Heart left ventricle (tissue), 13 donors: ENCODE measurements around the gene APP.

Experiments used
- POLR2A ChIP-seq, 2 donors: fragments of 450-650 bp; IDR thresholded peaks; one replicate each; pipeline ENCODE4 v1.6.1; 2017; ENCODE audit warnings: antibody characterized with exemption in 2 of 2, mild to moderate bottlenecking in 2 of 2, moderate library complexity in 2 of 2
- TF ChIP-seq, protein P1 (sequence below), 12 donors: fragments of 200-600 bp; sonication (generic) in 4 of 12; IDR thresholded peaks; one replicate each; pipeline versions ENCODE4 v1.5.0 to v1.8.0; 2018 to 2022; ENCODE audit warnings: antibody characterized with exemption in 12 of 12, mild to moderate bottlenecking in 5 of 12
- donor health status: ischemic (EF 13 %, LVEDD 7.1; RV severe dilation, severe dysfunction).
- donor health status: DM: no; HTN: yes; CAD: no.
- donor health status: DM: no; HTN: no; CAD: no.
- donor health status: ischemic (EF 25% LVEDD 6.9; RV normal size, moderate dysfunction).
- donor health status: ischemic (EF 25% LVEDD 5.7; RV mildly dilated, moderate dysfunction).
- donor health status: ischemic (EF 35%, LVEDD 5.7; RV mildly dilated, moderate dysfunction).
- donor health status: nonischemic (EF 11% LVEDD 7.7; RV severe dilation, severe dysfunction).
- donor health status: DM: yes; HTN: yes; CAD: no.
- donor health status: PGD.
- donor health status: ischemic (EF 29% LVEDD 5.4; RV normal size, mild dysfunction).
- donor health status: nonischemic (EF 23%, LVEDD 6.1; RV moderate dilation, normal function).

DNA sequence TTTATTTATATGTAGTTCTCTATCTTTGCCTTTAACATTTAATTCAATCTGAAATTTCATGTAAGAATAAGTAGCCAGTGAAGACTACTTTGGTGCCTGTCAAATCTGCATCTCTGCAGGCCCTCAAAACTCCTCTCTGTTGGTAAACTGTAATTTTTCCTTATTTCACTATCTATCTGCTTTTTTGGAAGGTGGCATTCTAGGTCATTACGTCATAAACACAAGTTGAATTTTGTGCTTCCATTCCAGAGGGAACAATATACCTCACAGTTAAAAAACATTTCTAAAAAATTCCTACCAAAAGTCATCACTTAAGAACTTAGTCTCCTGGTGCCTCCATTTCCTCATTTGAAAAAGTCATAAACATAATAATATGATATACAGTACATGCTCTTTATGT, 259.8 kb downstream of the APP start:
- TF ChIP-seq, protein P1, sequence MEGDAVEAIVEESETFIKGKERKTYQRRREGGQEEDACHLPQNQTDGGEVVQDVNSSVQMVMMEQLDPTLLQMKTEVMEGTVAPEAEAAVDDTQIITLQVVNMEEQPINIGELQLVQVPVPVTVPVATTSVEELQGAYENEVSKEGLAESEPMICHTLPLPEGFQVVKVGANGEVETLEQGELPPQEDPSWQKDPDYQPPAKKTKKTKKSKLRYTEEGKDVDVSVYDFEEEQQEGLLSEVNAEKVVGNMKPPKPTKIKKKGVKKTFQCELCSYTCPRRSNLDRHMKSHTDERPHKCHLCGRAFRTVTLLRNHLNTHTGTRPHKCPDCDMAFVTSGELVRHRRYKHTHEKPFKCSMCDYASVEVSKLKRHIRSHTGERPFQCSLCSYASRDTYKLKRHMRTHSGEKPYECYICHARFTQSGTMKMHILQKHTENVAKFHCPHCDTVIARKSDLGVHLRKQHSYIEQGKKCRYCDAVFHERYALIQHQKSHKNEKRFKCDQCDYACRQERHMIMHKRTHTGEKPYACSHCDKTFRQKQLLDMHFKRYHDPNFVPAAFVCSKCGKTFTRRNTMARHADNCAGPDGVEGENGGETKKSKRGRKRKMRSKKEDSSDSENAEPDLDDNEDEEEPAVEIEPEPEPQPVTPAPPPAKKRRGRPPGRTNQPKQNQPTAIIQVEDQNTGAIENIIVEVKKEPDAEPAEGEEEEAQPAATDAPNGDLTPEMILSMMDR (IDR thresholded peaks at IDR 0.05), result no peak
- no peak for TF ChIP-seq POLR2A (IDR thresholded peaks at IDR 0.05)
